ENCODE results near the gene EPC2. TPM values are rescaled to one million over a fixed set of nuclear protein-coding genes. Genes with fewer than 3 reads are reported as not detected.
"Not testable (repeated sequence)": the region's sequence is repeated elsewhere in the genome, so short reads cannot be mapped to it uniquely, and the experiment has no call there.

EPC2 gene
- total and polyA plus RNA-seq, 7 donors, result 9.2 to 31.4 (median 29.1) TPM

GRCh38 chr2:148667113-148667836 lies 22.7 kb downstream of the EPC2 start:
- intact Hi-C loops (cut with DNase I), result no loop called here
- H3K36me3 ChIP-seq, result no peaks in the 10 kb centered on the region
- H3K4me3 ChIP-seq, result no peak overlapping the region
- 67 to 78% methylated on average over 4 of the region's 4 CpGs for WGBS, 2 donors
- no peak for DNase-seq
- no peaks in the 10 kb centered on the region for H3K27me3 ChIP-seq
- H3K4me1 ChIP-seq, result peaks cover 0 to 33% (median 23%) of the 10 kb centered on the region in 4 donors
- TF ChIP-seq, protein P1, sequence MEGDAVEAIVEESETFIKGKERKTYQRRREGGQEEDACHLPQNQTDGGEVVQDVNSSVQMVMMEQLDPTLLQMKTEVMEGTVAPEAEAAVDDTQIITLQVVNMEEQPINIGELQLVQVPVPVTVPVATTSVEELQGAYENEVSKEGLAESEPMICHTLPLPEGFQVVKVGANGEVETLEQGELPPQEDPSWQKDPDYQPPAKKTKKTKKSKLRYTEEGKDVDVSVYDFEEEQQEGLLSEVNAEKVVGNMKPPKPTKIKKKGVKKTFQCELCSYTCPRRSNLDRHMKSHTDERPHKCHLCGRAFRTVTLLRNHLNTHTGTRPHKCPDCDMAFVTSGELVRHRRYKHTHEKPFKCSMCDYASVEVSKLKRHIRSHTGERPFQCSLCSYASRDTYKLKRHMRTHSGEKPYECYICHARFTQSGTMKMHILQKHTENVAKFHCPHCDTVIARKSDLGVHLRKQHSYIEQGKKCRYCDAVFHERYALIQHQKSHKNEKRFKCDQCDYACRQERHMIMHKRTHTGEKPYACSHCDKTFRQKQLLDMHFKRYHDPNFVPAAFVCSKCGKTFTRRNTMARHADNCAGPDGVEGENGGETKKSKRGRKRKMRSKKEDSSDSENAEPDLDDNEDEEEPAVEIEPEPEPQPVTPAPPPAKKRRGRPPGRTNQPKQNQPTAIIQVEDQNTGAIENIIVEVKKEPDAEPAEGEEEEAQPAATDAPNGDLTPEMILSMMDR (IDR thresholded peaks at IDR 0.05), result no peak
- TF ChIP-seq POLR2AphosphoS5 (IDR thresholded peaks at IDR 0.05), result no peak
- no peak for TF ChIP-seq EP300 (IDR thresholded peaks at IDR 0.05)
- TF ChIP-seq POLR2A (IDR thresholded peaks at IDR 0.05), result no peak
- no peaks in the 10 kb centered on the region for H3K9me3 ChIP-seq
- H3K27ac ChIP-seq, result no peak overlapping the region

DNA sequence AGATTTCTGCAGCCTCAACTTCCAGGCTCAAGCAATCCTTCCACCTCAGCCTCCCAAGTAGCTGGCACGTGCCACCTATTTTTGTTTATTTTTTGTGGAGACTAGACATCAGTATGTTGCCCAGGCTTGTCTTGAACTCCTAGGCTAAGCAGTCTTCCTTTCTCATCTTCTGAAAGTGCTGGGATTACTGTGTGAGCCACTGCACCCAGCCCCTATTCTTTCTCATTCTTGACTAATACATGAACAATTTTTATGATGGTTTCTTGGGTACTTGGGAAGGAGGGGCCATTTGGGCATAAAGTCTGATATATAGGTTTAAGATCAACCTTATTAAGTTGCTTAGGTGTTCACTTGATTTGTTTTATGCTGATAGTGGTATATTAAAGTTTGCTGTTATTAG lies 26.2 kb downstream of the EPC2 start:
- no peak for DNase-seq
- intact Hi-C loops (cut with DNase I), result no loop called here
- no peak overlapping the region for H3K4me3 ChIP-seq
- no peaks in the 10 kb centered on the region for H3K9me3 ChIP-seq
- H3K27me3 ChIP-seq, result no peaks in the 10 kb centered on the region
- TF ChIP-seq, protein P1 (IDR thresholded peaks at IDR 0.05), result no peak
- no peak for TF ChIP-seq POLR2AphosphoS5 (IDR thresholded peaks at IDR 0.05)
- TF ChIP-seq POLR2A (IDR thresholded peaks at IDR 0.05), result no peak
- no peak for TF ChIP-seq EP300 (IDR thresholded peaks at IDR 0.05)
- H3K4me1 ChIP-seq, result peaks cover 0 to 52% (median 39%) of the 10 kb centered on the region in 4 donors
- WGBS, 2 donors, result 67 to 83% methylated on average over 1 of the region's 1 CpG
- H3K27ac ChIP-seq, result no peak overlapping the region
- H3K36me3 ChIP-seq, result no peaks in the 10 kb centered on the region

DNA sequence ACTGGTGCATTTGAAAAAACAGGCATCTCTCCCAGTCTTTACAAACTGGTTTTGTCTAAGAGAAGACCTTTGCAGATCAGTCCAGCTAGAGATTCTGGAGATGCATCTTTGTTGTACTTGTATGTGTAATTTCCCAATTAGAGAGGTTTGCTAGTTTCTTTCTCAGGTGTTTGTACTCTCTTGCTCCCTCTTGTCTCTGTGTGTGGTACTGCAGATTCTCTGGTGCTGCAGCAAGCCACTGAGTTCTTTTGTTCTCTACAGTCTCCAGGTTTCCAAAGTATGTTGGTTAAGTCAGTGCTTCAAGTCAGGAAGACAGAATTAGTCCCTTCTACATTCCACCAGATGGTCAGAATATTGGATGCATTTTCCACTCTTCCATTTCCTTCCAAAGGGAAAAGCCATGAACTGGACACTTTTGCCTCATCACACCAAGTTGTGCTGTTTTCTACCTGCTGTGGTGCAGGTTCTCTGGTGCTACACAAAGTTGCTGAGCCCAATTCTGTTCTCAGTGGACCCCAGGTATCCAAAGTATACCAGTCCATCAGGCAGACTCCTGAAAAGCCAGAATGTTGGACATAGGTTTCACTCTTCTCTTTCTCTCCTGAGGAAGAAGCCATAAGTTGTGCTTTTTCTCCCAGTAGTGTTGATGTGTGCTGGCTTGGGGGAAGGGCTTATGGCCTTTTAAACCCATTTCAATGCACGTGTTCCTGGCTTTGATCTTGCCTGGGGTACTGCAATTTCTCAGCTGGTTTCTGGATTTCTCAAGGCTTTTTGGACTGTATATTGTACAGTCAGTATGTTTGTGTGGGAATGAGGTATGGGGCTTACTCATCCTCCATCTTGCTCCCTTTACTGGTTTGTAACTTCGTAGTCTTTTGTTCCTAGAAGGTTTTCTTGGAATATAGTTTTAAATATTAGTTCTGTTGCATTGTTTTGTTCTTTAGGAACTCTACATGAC lies 29.8 kb downstream of the EPC2 start:
- Histone ChIP-seq H3K4me3 (no peak overlapping the region), H3K4me1 (peaks cover 0 to 51% (median 45%) of the 10 kb centered on the region in 4 donors), H3K27ac (no peak overlapping the region), H3K9me3 (no peaks in the 10 kb centered on the region), H3K36me3 (no peaks in the 10 kb centered on the region), H3K27me3 (no peaks in the 10 kb centered on the region)
- TF ChIP-seq, protein P1 (IDR thresholded peaks at IDR 0.05), result peak in 1 of 4 experiments; percentile 25
- TF ChIP-seq POLR2A (IDR thresholded peaks at IDR 0.05) (no peak), POLR2AphosphoS5 (IDR thresholded peaks at IDR 0.05) (no peak)
- intact Hi-C loops (cut with DNase I), result no loop called here
- 62 to 74% methylated on average over 2 of the region's 2 CpGs for WGBS, 2 donors
- no peak for DNase-seq

DNA sequence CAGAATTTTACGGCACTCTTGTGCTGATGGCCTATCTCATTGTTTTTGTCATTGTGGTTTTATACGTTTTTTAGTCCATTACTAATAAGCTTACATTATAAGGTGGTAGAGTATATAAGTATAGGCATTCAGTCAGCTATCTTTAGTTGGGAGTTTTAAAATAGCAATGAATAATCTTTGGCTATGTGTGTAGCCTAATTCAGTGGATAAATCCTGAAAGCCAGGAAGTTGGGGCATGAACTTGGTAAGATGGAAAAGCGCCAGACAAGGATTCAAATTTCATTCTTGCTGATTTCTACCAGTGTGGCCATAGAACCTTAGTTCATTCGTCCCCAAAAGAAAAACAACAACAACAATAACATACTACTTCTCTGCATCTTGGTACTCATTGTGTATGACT lies 31.2 kb downstream of the EPC2 start:
- TF ChIP-seq, protein P1 (IDR thresholded peaks at IDR 0.05), result no peak
- TF ChIP-seq POLR2AphosphoS5 (IDR thresholded peaks at IDR 0.05) (no peak), POLR2A (IDR thresholded peaks at IDR 0.05) (no peak), EP300 (IDR thresholded peaks at IDR 0.05) (no peak)
- WGBS, 2 donors, result 83 to 86% methylated on average over 4 of the region's 4 CpGs
- Histone ChIP-seq H3K9me3 (no peaks in the 10 kb centered on the region), H3K27me3 (no peaks in the 10 kb centered on the region), H3K4me3 (no peak overlapping the region), H3K36me3 (no peaks in the 10 kb centered on the region), H3K4me1 (peaks cover 0 to 49% (median 45%) of the 10 kb centered on the region in 4 donors), H3K27ac (no peak overlapping the region)
- intact Hi-C loops (cut with DNase I), result no loop called here
- no peak for DNase-seq

DNA sequence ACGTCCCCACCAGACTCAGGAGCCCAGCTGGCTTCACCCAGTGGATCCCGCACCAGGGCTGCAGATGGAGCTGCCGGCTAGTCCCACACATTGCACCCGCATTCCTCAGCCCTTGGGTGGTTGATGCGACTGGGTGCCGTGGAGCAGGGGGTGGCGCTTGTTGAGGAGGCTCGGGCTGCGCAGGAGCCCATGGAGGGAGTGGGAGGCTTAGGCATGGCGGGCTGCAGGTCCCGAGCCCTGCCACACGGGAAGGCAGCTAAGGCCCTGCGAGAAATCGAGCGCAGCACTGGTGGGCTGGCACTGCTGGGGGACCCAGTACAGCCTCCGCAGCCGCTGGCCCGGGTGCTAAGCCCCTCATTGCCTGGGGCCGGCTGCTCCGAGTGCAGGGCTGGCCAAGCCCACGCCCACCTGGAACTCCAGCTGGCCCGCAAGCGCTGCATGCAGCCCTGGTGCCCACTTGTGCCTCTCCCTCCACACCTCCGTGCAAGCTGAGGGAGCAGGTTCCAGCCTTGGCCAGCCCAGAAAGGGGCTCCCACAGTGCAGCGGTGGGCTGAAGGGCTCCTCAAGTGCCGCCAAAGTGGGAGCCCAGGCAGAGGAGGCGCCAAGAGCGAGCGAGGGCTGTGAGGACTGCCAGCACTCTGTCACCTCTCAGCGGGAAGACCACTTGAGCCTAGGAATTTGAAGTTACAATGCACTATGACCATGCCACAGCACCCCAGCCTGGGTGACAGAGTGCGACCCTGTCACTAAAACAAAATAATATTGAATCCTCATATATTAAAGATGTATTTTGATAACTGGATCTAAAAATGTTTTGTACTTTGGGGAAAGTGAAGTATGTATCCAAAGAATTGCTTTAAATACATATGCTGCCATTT lies 34.0 kb downstream of the EPC2 start:
- H3K27ac ChIP-seq; H3K27me3 ChIP-seq; DNase-seq; H3K4me3 ChIP-seq; intact Hi-C loops (cut with DNase I); H3K9me3 ChIP-seq; H3K36me3 ChIP-seq: not testable (repeated sequence)
- 98% methylated on average over 31 of the region's 31 CpGs for WGBS, 2 donors
- peaks cover 0 to 50% (median 41%) of the 10 kb centered on the region in 4 donors for H3K4me1 ChIP-seq

Data from sigmoid colon (tissue), 7 donors.